Uterus (tissue), 2 donors: Measurements from ENCODE around the gene PLIN5.
A peak's percentile ranks its signal among the peaks of the same experiment; 100 is the strongest.

ENCODE experiments used
- POLR2A ChIP-seq, 2 donors: fragments of 450-650 bp; IDR thresholded peaks; one replicate each; pipeline ENCODE4 v1.6.1; 2016; ENCODE audit warnings: antibody characterized with exemption in 2 of 2, mild to moderate bottlenecking in 1 of 2, moderate library complexity in 1 of 2
- TF ChIP-seq, protein P1 (sequence below), 4 experiments: fragments of 200-600 bp in 2 of 4; fragments of 450-650 bp in 2 of 4; sonication (generic) in 2 of 4; IDR thresholded peaks; one replicate each; pipeline ENCODE4 v1.5.1; 2016 to 2019; ENCODE audit warnings: antibody characterized with exemption in 4 of 4, mild to moderate bottlenecking in 2 of 4, moderate library complexity in 1 of 4

DNA sequence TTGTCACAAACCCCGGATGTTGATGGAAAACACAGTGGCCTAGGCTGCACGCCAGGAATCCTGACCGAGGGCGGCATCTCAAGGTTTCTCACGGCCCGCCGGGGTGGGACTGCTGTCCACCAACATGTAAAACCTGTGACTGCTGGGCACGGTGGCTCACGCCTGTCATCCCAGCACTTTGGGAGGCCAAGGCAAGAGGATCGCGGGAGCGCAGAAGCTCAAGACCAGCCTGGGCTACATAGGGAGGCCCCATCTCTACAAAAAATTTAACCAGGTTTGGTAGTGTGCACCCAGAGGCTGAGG is 27.9 kb downstream of the PLIN5 start:
- TF ChIP-seq, protein P1, sequence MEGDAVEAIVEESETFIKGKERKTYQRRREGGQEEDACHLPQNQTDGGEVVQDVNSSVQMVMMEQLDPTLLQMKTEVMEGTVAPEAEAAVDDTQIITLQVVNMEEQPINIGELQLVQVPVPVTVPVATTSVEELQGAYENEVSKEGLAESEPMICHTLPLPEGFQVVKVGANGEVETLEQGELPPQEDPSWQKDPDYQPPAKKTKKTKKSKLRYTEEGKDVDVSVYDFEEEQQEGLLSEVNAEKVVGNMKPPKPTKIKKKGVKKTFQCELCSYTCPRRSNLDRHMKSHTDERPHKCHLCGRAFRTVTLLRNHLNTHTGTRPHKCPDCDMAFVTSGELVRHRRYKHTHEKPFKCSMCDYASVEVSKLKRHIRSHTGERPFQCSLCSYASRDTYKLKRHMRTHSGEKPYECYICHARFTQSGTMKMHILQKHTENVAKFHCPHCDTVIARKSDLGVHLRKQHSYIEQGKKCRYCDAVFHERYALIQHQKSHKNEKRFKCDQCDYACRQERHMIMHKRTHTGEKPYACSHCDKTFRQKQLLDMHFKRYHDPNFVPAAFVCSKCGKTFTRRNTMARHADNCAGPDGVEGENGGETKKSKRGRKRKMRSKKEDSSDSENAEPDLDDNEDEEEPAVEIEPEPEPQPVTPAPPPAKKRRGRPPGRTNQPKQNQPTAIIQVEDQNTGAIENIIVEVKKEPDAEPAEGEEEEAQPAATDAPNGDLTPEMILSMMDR (IDR thresholded peaks at IDR 0.05): no peak
- TF ChIP-seq POLR2A (IDR thresholded peaks at IDR 0.05): peak in 1 of 2 donors; percentile 5
